ENCODE data around the gene PRDX1.

PRDX1 gene

GRCh38 chr1:45521413-45522323, at the start of gene PRDX1:
TSS of gene PRDX1 (minus strand) at chr1:45521884. CDS start at chr1:45519043, 2,841 bp downstream.
- in situ Hi-C loops (cut with HindIII; ENCODE audit: low pct_unique_long_range_greater_than_20kb, low sequenced_read_pairs): no loop called here
- peak; percentile 44 to 97 for DNase-seq (ENCODE audit: low read depth in 1 of 2, low spot score in 1 of 2)
- no peak for TF ChIP-seq JUND (IDR thresholded peaks at IDR 0.05; ENCODE audit: low read depth)

- DNase-seq (ENCODE audit: low read depth in 1 of 2, low spot score in 1 of 2): no peak
- no peak for TF ChIP-seq JUND (IDR thresholded peaks at IDR 0.05; ENCODE audit: low read depth)
- in situ Hi-C loops (cut with HindIII; ENCODE audit: low pct_unique_long_range_greater_than_20kb, low sequenced_read_pairs): no loop called here
Observed at GRCh38 chr1:45570631-45571030, 48.9 kb upstream of the PRDX1 start.

- in situ Hi-C loops (cut with HindIII; ENCODE audit: low pct_unique_long_range_greater_than_20kb, low sequenced_read_pairs): no loop called here
- no peak for TF ChIP-seq JUND (IDR thresholded peaks at IDR 0.05; ENCODE audit: low read depth)
- peak in 1 of 2 experiments; percentile 84 for DNase-seq (ENCODE audit: low read depth in 1 of 2, low spot score in 1 of 2)
Observed at GRCh38 chr1:45569962-45570581, 48.4 kb upstream of the PRDX1 start.

- DNase-seq (ENCODE audit: low read depth in 1 of 2, low spot score in 1 of 2): no peak
- in situ Hi-C loops (cut with HindIII; ENCODE audit: low pct_unique_long_range_greater_than_20kb, low sequenced_read_pairs): no loop called here
- TF ChIP-seq JUND (IDR thresholded peaks at IDR 0.05; ENCODE audit: low read depth): no peak
Observed at GRCh38 chr1:45569571-45569961, 47.9 kb upstream of the PRDX1 start.

GRCh38 chr1:45568421-45568820, 46.7 kb upstream of the PRDX1 start:
- TF ChIP-seq JUND (IDR thresholded peaks at IDR 0.05; ENCODE audit: low read depth): peak; percentile 65; the same call in 1 of the 2 replicates
- DNase-seq (ENCODE audit: low read depth in 1 of 2, low spot score in 1 of 2): peak; percentile 32 to 90
- in situ Hi-C loops (cut with HindIII; ENCODE audit: low pct_unique_long_range_greater_than_20kb, low sequenced_read_pairs): no loop called here

GRCh38 chr1:45567911-45568310, 46.2 kb upstream of the PRDX1 start:
- no peak for TF ChIP-seq JUND (IDR thresholded peaks at IDR 0.05; ENCODE audit: low read depth)
- in situ Hi-C loops (cut with HindIII; ENCODE audit: low pct_unique_long_range_greater_than_20kb, low sequenced_read_pairs): no loop called here
- DNase-seq (ENCODE audit: low read depth in 1 of 2, low spot score in 1 of 2): no peak

- in situ Hi-C loops (cut with HindIII; ENCODE audit: low pct_unique_long_range_greater_than_20kb, low sequenced_read_pairs): no loop called here
- DNase-seq (ENCODE audit: low read depth in 1 of 2, low spot score in 1 of 2): no peak
- no peak for TF ChIP-seq JUND (IDR thresholded peaks at IDR 0.05; ENCODE audit: low read depth)
Observed at GRCh38 chr1:45566722-45567121, 45.0 kb upstream of the PRDX1 start.

- DNase-seq (ENCODE audit: low read depth in 1 of 2, low spot score in 1 of 2): no peak
- TF ChIP-seq JUND (IDR thresholded peaks at IDR 0.05; ENCODE audit: low read depth): no peak
- in situ Hi-C loops (cut with HindIII; ENCODE audit: low pct_unique_long_range_greater_than_20kb, low sequenced_read_pairs): no loop called here
Observed at GRCh38 chr1:45563843-45564242, 42.2 kb upstream of the PRDX1 start.

GRCh38 chr1:45557422-45557944, 35.8 kb upstream of the PRDX1 start:
- in situ Hi-C loops (cut with HindIII; ENCODE audit: low pct_unique_long_range_greater_than_20kb, low sequenced_read_pairs): no loop called here
- TF ChIP-seq JUND (IDR thresholded peaks at IDR 0.05; ENCODE audit: low read depth): no peak
- no peak for DNase-seq (ENCODE audit: low read depth in 1 of 2, low spot score in 1 of 2)

GRCh38 chr1:45554198-45554597, 32.5 kb upstream of the PRDX1 start:
- in situ Hi-C loops (cut with HindIII; ENCODE audit: low pct_unique_long_range_greater_than_20kb, low sequenced_read_pairs): no loop called here
- no peak for DNase-seq (ENCODE audit: low read depth in 1 of 2, low spot score in 1 of 2)
- no peak for TF ChIP-seq JUND (IDR thresholded peaks at IDR 0.05; ENCODE audit: low read depth)

GRCh38 chr1:45552331-45552730, 30.6 kb upstream of the PRDX1 start:
- in situ Hi-C loops (cut with HindIII; ENCODE audit: low pct_unique_long_range_greater_than_20kb, low sequenced_read_pairs): no loop called here
- TF ChIP-seq JUND (IDR thresholded peaks at IDR 0.05; ENCODE audit: low read depth): no peak
- peak in 1 of 2 experiments; percentile 41 for DNase-seq (ENCODE audit: low read depth in 1 of 2, low spot score in 1 of 2)

GRCh38 chr1:45551684-45552083, 30.0 kb upstream of the PRDX1 start:
- DNase-seq (ENCODE audit: low read depth in 1 of 2, low spot score in 1 of 2): no peak
- in situ Hi-C loops (cut with HindIII; ENCODE audit: low pct_unique_long_range_greater_than_20kb, low sequenced_read_pairs): no loop called here
- TF ChIP-seq JUND (IDR thresholded peaks at IDR 0.05; ENCODE audit: low read depth): no peak

Data from T47D (cell line).